ENCODE data around the gene ARHGAP25. TPM values are rescaled to one million over a fixed set of nuclear protein-coding genes. Genes with fewer than 3 reads are reported as not detected.

The ARHGAP25 gene
- total and polyA plus RNA-seq, 10 of the 15 experiments (the other 5 are each of a cell fraction or from before 2014, with no cell fraction given): 0.15 to 1.0 (median 0.46) TPM

DNA sequence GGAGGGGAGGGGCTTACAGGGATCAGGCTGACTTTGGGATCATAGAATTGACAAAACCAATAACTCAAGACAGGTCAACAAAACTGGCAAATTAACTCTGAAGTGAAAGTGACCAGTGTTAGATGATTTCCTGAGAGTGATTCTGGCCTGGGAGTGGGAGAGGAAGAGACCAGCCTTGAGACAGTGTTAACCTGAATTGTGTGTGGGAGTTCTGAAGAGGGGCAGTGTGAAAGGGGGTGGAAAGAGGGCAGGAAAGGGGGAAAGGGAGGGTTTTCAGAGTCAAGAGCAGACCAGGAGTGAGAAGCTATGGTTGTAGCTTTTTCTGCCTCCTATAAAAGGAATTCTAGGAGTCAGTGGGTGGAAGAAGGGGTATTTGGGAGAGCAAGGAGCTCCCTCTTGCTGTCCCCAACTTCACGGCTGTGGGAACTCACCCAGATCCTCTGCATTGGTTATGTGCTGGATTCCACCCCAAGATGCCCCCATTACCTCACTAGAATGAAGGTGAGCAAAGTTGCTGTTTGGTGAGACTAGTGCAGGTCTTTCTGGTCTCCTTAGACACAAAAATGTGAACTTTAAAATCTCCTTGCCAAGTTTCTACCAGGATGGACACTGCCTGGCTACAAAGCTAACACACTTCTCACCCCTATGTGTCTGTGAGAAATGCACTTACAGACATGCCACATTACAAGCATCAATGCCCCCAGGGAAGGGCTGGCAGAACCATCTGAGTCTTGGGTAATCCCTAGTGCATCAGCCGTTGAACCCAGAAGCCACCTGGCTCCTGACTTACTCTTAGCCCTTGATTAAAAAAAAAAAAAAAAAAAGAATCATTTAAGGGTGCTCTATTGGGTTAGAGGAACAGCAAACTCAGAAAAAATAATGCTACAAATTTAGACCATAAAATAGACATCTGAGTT, 75.0 kb downstream of the ARHGAP25 start:
- no peaks in the 10 kb centered on the region for H3K79me2 ChIP-seq (ENCODE audit: control insufficient read depth, insufficient read depth, low read length)
- no peak for ATAC-seq
- H3K4me2 ChIP-seq (ENCODE audit: control insufficient read depth, insufficient read depth): no peak overlapping the region
- TF ChIP-seq, protein P1, sequence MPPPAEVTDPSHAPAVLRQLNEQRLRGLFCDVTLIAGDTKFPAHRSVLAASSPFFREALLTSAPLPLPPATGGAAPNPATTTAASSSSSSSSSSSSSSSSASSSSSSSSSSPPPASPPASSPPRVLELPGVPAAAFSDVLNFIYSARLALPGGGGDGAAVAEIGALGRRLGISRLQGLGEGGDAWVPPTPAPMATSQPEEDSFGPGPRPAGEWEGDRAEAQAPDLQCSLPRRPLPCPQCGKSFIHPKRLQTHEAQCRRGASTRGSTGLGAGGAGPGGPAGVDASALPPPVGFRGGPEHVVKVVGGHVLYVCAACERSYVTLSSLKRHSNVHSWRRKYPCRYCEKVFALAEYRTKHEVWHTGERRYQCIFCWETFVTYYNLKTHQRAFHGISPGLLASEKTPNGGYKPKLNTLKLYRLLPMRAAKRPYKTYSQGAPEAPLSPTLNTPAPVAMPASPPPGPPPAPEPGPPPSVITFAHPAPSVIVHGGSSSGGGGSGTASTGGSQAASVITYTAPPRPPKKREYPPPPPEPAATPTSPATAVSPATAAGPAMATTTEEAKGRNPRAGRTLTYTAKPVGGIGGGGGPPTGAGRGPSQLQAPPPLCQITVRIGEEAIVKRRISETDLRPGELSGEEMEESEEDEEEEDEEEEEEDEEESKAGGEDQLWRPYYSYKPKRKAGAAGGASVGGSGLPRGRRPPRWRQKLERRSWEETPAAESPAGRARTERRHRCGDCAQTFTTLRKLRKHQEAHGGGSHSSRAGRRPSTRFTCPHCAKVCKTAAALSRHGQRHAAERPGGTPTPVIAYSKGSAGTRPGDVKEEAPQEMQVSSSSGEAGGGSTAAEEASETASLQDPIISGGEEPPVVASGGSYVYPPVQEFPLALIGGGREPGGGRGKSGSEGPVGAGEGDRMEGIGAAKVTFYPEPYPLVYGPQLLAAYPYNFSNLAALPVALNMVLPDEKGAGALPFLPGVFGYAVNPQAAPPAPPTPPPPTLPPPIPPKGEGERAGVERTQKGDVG (CRISPR knock-in tag; IDR thresholded peaks at IDR 0.05): no peak
- TF ChIP-seq ASH2L (IDR thresholded peaks at IDR 0.05; ENCODE audit: borderline replicate concordance, low read depth): no peak
- TF ChIP-seq, protein P2, sequence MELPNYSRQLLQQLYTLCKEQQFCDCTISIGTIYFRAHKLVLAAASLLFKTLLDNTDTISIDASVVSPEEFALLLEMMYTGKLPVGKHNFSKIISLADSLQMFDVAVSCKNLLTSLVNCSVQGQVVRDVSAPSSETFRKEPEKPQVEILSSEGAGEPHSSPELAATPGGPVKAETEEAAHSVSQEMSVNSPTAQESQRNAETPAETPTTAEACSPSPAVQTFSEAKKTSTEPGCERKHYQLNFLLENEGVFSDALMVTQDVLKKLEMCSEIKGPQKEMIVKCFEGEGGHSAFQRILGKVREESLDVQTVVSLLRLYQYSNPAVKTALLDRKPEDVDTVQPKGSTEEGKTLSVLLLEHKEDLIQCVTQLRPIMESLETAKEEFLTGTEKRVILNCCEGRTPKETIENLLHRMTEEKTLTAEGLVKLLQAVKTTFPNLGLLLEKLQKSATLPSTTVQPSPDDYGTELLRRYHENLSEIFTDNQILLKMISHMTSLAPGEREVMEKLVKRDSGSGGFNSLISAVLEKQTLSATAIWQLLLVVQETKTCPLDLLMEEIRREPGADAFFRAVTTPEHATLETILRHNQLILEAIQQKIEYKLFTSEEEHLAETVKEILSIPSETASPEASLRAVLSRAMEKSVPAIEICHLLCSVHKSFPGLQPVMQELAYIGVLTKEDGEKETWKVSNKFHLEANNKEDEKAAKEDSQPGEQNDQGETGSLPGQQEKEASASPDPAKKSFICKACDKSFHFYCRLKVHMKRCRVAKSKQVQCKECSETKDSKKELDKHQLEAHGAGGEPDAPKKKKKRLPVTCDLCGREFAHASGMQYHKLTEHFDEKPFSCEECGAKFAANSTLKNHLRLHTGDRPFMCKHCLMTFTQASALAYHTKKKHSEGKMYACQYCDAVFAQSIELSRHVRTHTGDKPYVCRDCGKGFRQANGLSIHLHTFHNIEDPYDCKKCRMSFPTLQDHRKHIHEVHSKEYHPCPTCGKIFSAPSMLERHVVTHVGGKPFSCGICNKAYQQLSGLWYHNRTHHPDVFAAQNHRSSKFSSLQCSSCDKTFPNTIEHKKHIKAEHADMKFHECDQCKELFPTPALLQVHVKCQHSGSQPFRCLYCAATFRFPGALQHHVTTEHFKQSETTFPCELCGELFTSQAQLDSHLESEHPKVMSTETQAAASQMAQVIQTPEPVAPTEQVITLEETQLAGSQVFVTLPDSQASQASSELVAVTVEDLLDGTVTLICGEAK (IDR thresholded peaks at IDR 0.05; ENCODE audit: borderline replicate concordance): no peak
- TF ChIP-seq NFYB (IDR thresholded peaks at IDR 0.05; ENCODE audit: insufficient read depth, low read depth, low read length): no peak
- TF ChIP-seq, protein P3, sequence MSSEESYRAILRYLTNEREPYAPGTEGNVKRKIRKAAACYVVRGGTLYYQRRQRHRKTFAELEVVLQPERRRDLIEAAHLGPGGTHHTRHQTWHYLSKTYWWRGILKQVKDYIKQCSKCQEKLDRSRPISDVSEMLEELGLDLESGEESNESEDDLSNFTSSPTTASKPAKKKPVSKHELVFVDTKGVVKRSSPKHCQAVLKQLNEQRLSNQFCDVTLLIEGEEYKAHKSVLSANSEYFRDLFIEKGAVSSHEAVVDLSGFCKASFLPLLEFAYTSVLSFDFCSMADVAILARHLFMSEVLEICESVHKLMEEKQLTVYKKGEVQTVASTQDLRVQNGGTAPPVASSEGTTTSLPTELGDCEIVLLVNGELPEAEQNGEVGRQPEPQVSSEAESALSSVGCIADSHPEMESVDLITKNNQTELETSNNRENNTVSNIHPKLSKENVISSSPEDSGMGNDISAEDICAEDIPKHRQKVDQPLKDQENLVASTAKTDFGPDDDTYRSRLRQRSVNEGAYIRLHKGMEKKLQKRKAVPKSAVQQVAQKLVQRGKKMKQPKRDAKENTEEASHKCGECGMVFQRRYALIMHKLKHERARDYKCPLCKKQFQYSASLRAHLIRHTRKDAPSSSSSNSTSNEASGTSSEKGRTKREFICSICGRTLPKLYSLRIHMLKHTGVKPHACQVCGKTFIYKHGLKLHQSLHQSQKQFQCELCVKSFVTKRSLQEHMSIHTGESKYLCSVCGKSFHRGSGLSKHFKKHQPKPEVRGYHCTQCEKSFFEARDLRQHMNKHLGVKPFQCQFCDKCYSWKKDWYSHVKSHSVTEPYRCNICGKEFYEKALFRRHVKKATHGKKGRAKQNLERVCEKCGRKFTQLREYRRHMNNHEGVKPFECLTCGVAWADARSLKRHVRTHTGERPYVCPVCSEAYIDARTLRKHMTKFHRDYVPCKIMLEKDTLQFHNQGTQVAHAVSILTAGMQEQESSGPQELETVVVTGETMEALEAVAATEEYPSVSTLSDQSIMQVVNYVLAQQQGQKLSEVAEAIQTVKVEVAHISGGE (CRISPR knock-in tag; IDR thresholded peaks at IDR 0.05): no peak
- TF ChIP-seq, protein P4, sequence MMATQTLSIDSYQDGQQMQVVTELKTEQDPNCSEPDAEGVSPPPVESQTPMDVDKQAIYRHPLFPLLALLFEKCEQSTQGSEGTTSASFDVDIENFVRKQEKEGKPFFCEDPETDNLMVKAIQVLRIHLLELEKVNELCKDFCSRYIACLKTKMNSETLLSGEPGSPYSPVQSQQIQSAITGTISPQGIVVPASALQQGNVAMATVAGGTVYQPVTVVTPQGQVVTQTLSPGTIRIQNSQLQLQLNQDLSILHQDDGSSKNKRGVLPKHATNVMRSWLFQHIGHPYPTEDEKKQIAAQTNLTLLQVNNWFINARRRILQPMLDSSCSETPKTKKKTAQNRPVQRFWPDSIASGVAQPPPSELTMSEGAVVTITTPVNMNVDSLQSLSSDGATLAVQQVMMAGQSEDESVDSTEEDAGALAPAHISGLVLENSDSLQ (IDR thresholded peaks at IDR 0.05): no peak
- TF ChIP-seq SUZ12 (IDR thresholded peaks at IDR 0.05; ENCODE audit: unreplicated experiment): no peak
- H3K27ac ChIP-seq (ENCODE audit: control insufficient read depth, insufficient read depth): no peak overlapping the region
- in situ Hi-C loops (cut with MboI): no loop called here
- intact Hi-C loops (cut with micrococcal nuclease; ENCODE audit: unreplicated experiment): no loop called here
- no peak overlapping the region for H3K9ac ChIP-seq (ENCODE audit: control insufficient read depth, insufficient read depth, low read length)
- H3K27me3 ChIP-seq (replicated peaks in 1 of 2; ENCODE audit: control insufficient read depth in 2 of 2, insufficient read depth in 2 of 2, low read length in 1 of 2): peaks cover 0 to 3% of the 10 kb centered on the region in 2 experiments; a peak in 3 of 4 replicates
- no TSS peak for BruUV-seq (replicated peaks)
- no peaks in the 10 kb centered on the region for H3K36me3 ChIP-seq (ENCODE audit: control insufficient read depth in 2 of 2, insufficient read depth in 2 of 2, low read length in 1 of 2)
- H3K4me3 ChIP-seq: no peak overlapping the region
- H2AFZ ChIP-seq (ENCODE audit: control insufficient read depth, low read depth, low read length): no peak overlapping the region
- CTCF ChIA-PET: interaction anchor here (1.4 kb wide), 1 partner anchor 12 kb away, joined by 3 read pairs; no protein-coding TSS in a partner anchor
- WGBS (ENCODE audit: insufficient coverage, insufficient replicate concordance, low lambda C conversion rate, missing lambda C conversion rate): 44% methylated on average over 2 of the region's 2 CpGs
- no peaks in the 10 kb centered on the region for H3K9me3 ChIP-seq (replicated peaks; ENCODE audit: control insufficient read depth, insufficient read depth, low read length)
- DNase-seq (ENCODE audit: low read depth, low spot score): no peak
- POLR2A ChIA-PET: no interaction called here
- SMC1A ChIA-PET (ENCODE audit: uncharacterized antibody, unreplicated experiment): no interaction called here
- no peak for FAIRE-seq
- 0 out of 2 replicates have a peak, but pooled peaks cover 6% of the 10 kb centered on the region for H4K20me1 ChIP-seq (ENCODE audit: control insufficient read depth, insufficient read depth)
- RAD21 ChIA-PET (ENCODE audit: unreplicated experiment): interaction anchor here (0.7 kb wide), 1 partner anchor 54 kb away, joined by 3 read pairs; no protein-coding TSS in a partner anchor
- H3K4me1 ChIP-seq (ENCODE audit: control insufficient read depth, insufficient read depth, low read length): no peaks in the 10 kb centered on the region

Data from GM12878 (cell line).